KMS-11 (cell line): ENCODE results near the gene CYB5R4.

Experiments used
- H2AFZ ChIP-seq: fragments of 200-600 bp; sonication (generic); 2 replicates; pipeline ENCODE4 v1.6.1; 2016; ENCODE audit warnings: antibody characterized with exemption, mixed run types, low read depth
- H3K27ac ChIP-seq: fragments of 200-600 bp; sonication (generic); 2 replicates; pipeline ENCODE4 v1.6.1; 2016; ENCODE audit warnings: mild to moderate bottlenecking, mixed run types
- H3K27me3 ChIP-seq: fragments of 200-600 bp; sonication (generic); 2 replicates; pipeline ENCODE4 v1.6.1; 2017; ENCODE audit warnings: mild to moderate bottlenecking, low read depth, mixed run types, moderate library complexity; ENCODE audit not compliant: insufficient read depth
- H3K36me3 ChIP-seq: fragments of 200-600 bp; sonication (generic); 2 replicates; pipeline ENCODE4 v1.6.1; 2017; ENCODE audit warnings: mild to moderate bottlenecking, mixed run types; ENCODE audit not compliant: insufficient read depth
- H3K4me1 ChIP-seq: fragments of 200-600 bp; sonication (generic); 2 replicates; pipeline ENCODE4 v1.6.1; 2016; ENCODE audit warnings: mild to moderate bottlenecking, low read depth, mixed run types; ENCODE audit not compliant: poor library complexity, severe bottlenecking
- H3K4me2 ChIP-seq: fragments of 200-600 bp; sonication (generic); 2 replicates; pipeline ENCODE4 v1.7.0; 2016; ENCODE audit warnings: mild to moderate bottlenecking, mixed run types
- H3K4me3 ChIP-seq: fragments of 200-600 bp; sonication (generic); IDR thresholded peaks from 2 replicates; pipeline ENCODE4 v1.6.1; 2017; ENCODE audit warnings: low read depth, low read length, mixed read lengths; ENCODE audit not compliant: insufficient read depth
- H3K79me2 ChIP-seq: fragments of 200-600 bp; sonication (generic); 2 replicates; pipeline ENCODE4 v1.6.1; 2016; ENCODE audit warnings: low read depth, mixed run types; ENCODE audit not compliant: insufficient read depth
- H3K9ac ChIP-seq: fragments of 200-600 bp; sonication (generic); 2 replicates; pipeline ENCODE4 v1.6.1; 2016; ENCODE audit warnings: mild to moderate bottlenecking, mixed run types
- H4K20me1 ChIP-seq: fragments of 200-600 bp; sonication (generic); 2 replicates; pipeline ENCODE4 v1.6.1; 2016; ENCODE audit warnings: mild to moderate bottlenecking, mixed run types; ENCODE audit not compliant: insufficient read depth
- CTCF ChIP-seq: fragments of 200-600 bp; sonication (generic); conservative IDR thresholded peaks from 2 replicates; pipeline ENCODE4 v1.6.1; 2017; ENCODE audit warnings: low read depth, mild to moderate bottlenecking, antibody characterized with exemption, low read length, moderate library complexity, mixed read lengths

The CYB5R4 gene

GRCh38 chr6:83852528-83853177 is 6.8 kb upstream of the CYB5R4 start:
- no peak overlapping the region for H3K4me2 ChIP-seq
- no peaks in the 10 kb centered on the region for H3K27me3 ChIP-seq
- H3K4me3 ChIP-seq = no peak overlapping the region
- H4K20me1 ChIP-seq = no peaks in the 10 kb centered on the region
- no peaks in the 10 kb centered on the region for H3K79me2 ChIP-seq
- no peak overlapping the region for H2AFZ ChIP-seq
- no peak for TF ChIP-seq CTCF
- H3K36me3 ChIP-seq = no peaks in the 10 kb centered on the region
- H3K9ac ChIP-seq = no peak overlapping the region
- H3K27ac ChIP-seq = no peak overlapping the region
- H3K4me1 ChIP-seq = no peaks in the 10 kb centered on the region

- no peak for TF ChIP-seq CTCF
- Histone ChIP-seq H3K27ac (no peak within 1 kb of the TSS), H2AFZ (no peak within 1 kb of the TSS), H4K20me1 (no peaks in the 10 kb centered on the region), H3K4me2 (no peak within 1 kb of the TSS), H3K4me1 (no peaks in the 10 kb centered on the region), H3K79me2 (no peaks in the 10 kb centered on the region), H3K36me3 (no peaks in the 10 kb centered on the region), H3K27me3 (no peaks in the 10 kb centered on the region), H3K4me3 (no peak within 1 kb of the TSS), H3K9ac (no peak within 1 kb of the TSS)
Observed at GRCh38 chr6:83853178-83854000, 6.1 kb upstream of the CYB5R4 start, which contains the start of gene RIPPLY2. Gene RIPPLY2 (plus strand): TSS chr6:83853360. CDS start chr6:83853417, 57 bp downstream.

- H3K27ac ChIP-seq = no peak overlapping the region
- no peak overlapping the region for H3K4me3 ChIP-seq
- H3K4me2 ChIP-seq = no peak overlapping the region
- H3K36me3 ChIP-seq = no peaks in the 10 kb centered on the region
- H2AFZ ChIP-seq = no peak overlapping the region
- H3K4me1 ChIP-seq = peaks cover 3% of the 10 kb centered on the region
- H3K27me3 ChIP-seq = no peaks in the 10 kb centered on the region
- no peaks in the 10 kb centered on the region for H4K20me1 ChIP-seq
- H3K9ac ChIP-seq = no peak overlapping the region
- no peak for TF ChIP-seq CTCF
- H3K79me2 ChIP-seq = no peaks in the 10 kb centered on the region
Observed at GRCh38 chr6:83854001-83854501, 5.4 kb upstream of the CYB5R4 start.

- no peaks in the 10 kb centered on the region for H3K27me3 ChIP-seq
- no peak overlapping the region for H3K4me2 ChIP-seq
- no peaks in the 10 kb centered on the region for H3K79me2 ChIP-seq
- no peaks in the 10 kb centered on the region for H4K20me1 ChIP-seq
- no peak for TF ChIP-seq CTCF
- peaks cover 4% of the 10 kb centered on the region for H3K4me1 ChIP-seq
- no peak overlapping the region for H3K27ac ChIP-seq
- H3K9ac ChIP-seq = no peak overlapping the region
- H2AFZ ChIP-seq = no peak overlapping the region
- H3K36me3 ChIP-seq = no peaks in the 10 kb centered on the region
- no peak overlapping the region for H3K4me3 ChIP-seq
Observed at GRCh38 chr6:83854766-83855165, 4.7 kb upstream of the CYB5R4 start.
